Smooth muscle cell of bladder (primary cell): ENCODE measurements around the gene CFAP210. TPM values are rescaled to one million over a fixed set of nuclear protein-coding genes. Genes with fewer than 3 reads are reported as not detected.

Source experiments
- total RNA-seq: library from RNA; depleted of rRNA; stranded (reverse); fragments of >200 nt; gene quantifications from 2 replicates; pipeline ENCODE4 v1.2.3, GENCODE V29; 2014

The CFAP210 gene, protein sequence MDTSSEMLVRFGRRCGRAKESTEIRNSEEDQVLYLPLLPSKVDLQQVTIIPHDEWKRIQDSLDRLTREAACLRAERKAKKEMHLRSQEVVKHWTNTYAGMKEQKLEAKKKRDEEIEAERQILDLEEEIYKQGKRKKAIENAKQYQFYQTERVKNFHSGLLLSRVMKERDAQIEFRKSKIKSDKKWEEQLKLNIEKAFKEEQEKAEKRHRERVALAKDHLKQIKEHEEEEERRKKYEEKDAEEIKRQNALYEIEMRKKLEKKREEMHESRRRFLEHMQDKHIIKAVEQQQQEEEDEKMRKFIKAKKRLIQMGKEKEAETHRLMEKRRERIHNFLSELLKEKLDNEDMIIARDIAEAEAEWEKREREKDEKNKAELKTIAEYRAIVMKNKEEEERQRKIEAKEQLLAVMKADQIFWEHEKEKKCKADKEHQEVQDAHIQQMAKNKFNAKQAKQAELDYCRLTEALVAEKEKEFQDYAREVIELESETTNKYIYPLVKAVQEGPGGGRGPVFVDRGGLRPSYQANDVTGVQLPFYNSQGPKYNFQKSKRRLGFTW
- total RNA-seq, result under 0.01 TPM in 1 of 2 replicates, not detected in the other

DNA sequence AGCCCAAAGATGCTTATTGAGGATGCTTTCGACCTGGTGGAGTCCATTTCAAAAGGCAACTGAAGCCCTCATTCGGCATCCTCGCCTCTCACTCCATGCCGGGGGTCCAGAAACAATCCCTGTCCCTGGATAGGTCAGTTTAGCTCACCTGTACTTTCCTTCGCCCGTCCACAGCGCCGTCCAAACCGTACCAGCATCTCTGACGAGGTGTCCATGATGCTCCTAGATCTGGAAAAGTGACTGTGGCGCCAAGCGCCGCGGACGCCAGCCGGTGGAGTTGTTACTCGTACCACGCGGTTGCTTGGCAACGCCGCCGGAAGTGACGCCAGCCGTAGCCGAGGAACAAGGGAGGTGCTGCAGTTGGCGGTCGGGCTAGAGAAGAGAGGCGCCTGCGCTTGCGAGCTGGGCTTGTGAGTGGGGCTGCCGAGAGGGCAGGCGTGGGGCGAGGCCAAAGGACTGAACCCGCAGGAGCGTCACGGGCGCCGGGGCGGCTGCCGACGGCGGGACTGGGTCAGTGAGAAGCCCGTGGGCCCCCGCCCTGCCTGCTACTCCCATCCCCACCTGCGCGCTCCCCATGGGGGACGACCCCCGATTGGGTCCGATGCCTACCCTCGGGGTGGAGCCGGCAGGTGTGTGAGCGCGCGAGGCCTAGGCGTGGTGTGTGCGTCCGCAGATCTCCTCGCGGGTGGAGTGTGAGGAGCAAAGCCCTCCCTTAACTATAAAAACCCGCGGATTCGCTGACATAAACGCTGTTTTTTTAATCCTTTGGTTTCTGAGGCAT, at the start of gene CFAP210, which contains the start of gene PHOSPHO2:
CFAP210 (minus strand) TSS at position 293 of the 781 bp plus-strand sequence; CDS start at position 215, 78 bp downstream.
PHOSPHO2 (plus strand) TSS at position 357 of the 781 bp plus-strand sequence. CDS start 6,503 bp downstream, outside the sequence.

Other genes with a start within 250 kb of the CFAP210 start
- gene BBS5, start 214.9 kb downstream of the CFAP210 start, total RNA-seq, result 4.7 and 6.6 TPM in 2 replicates
- gene KLHL41, start 184.7 kb downstream of the CFAP210 start, total RNA-seq, result 0.85 and 1.7 TPM in 2 replicates
- gene FASTKD1, start 120.5 kb downstream of the CFAP210 start, total RNA-seq, result 12.9 and 18.1 TPM in 2 replicates
- 19.6 and 22.9 TPM in 2 replicates for gene PPIG, start 110.1 kb downstream of the CFAP210 start, total RNA-seq
- 1.9 and 2.4 TPM in 2 replicates for gene PHOSPHO2, start 64 bp upstream of the CFAP210 start, total RNA-seq
- 4.2 and 4.8 TPM in 2 replicates for gene KLHL23, start 39.4 kb upstream of the CFAP210 start, total RNA-seq
- 74.7 and 86.8 TPM in 2 replicates for gene SSB, start 104.5 kb upstream of the CFAP210 start, total RNA-seq
- gene METTL5, start 130.5 kb upstream of the CFAP210 start, total RNA-seq, result 33.8 and 36.2 TPM in 2 replicates
- gene UBR3, start 133.0 kb upstream of the CFAP210 start, total RNA-seq, result 30.7 and 32.9 TPM in 2 replicates